Body of pancreas (tissue), 4 donors: ENCODE data around the gene CTSL. TPM values are rescaled to one million over a fixed set of nuclear protein-coding genes. Genes with fewer than 3 reads are reported as not detected.

Source experiments
- ATAC-seq: fragments of 150-250 bp; one replicate; pipeline ENCODE4 v1.9.1; 2016
- DNase-seq, 4 donors: peaks; one replicate each; pipeline ENCODE4 v3.0.0-alpha.2; 2019
- H3K27ac ChIP-seq, 4 donors: fragments of 200-600 bp; sonication (generic); 1 replicate in 3 of 4; 2 replicates in 1 of 4; pipeline versions ENCODE4 v1.5.1 to v1.6.1; 2016 to 2019; ENCODE audit warnings: mild to moderate bottlenecking in 1 of 4, mixed read lengths in 1 of 4, moderate library complexity in 1 of 4
- H3K27me3 ChIP-seq, 2 donors: fragments of 200-600 bp; sonication (generic); one replicate each; pipeline ENCODE4 v1.6.0; 2016; ENCODE audit warnings: mild to moderate bottlenecking in 1 of 2
- H3K36me3 ChIP-seq, 2 donors: fragments of 200-600 bp; sonication (generic); replicated peaks in 1 of 2; 2 replicates each; pipeline ENCODE4 v1.5.1; 2016; ENCODE audit warnings: low read depth in 2 of 2; ENCODE audit not compliant: insufficient read depth in 1 of 2
- H3K4me1 ChIP-seq: fragments of 200-600 bp; sonication (generic); one replicate; pipeline ENCODE4 v1.6.0; 2016
- H3K4me3 ChIP-seq, 2 donors: fragments of 200-600 bp; sonication (generic); 1 replicate in 1 of 2; 2 replicates in 1 of 2; pipeline ENCODE4 v1.5.1; 2016 to 2019
- H3K9me3 ChIP-seq, 3 donors: fragments of 200-600 bp; sonication (generic); 1 replicate in 2 of 3; 2 replicates in 1 of 3; pipeline ENCODE4 v1.5.1; 2016
- CTCF ChIP-seq, 7 experiments: fragments of 450-650 bp in 4 of 7; fragments of 200-600 bp in 3 of 7; sonication (generic) in 3 of 7; IDR thresholded peaks; one replicate each; pipeline ENCODE4 v1.5.1; 2016 to 2019; ENCODE audit warnings: antibody characterized with exemption in 7 of 7
- POLR2A ChIP-seq, 3 donors: fragments of 450-650 bp; IDR thresholded peaks; one replicate each; pipeline ENCODE4 v1.6.1; 2016; ENCODE audit warnings: antibody characterized with exemption in 3 of 3, mild to moderate bottlenecking in 2 of 3
- WGBS, 2 donors: methylation state at CpG; one replicate each; pipeline ENCODE4 v1.1.5; 2017; 5-methylcytosine and 5-hydroxymethylcytosine counted together
- intact Hi-C: fragments of 100-400 bp; cut with DNase I; formaldehyde crosslinking; loops from one replicate; pipeline ENCODE4 v1.15.1; 2023
- total RNA-seq, 2 donors: library from RNA; depleted of rRNA; stranded (reverse); fragments of >200 nt; gene quantifications; one replicate each; pipeline ENCODE4 v1.1.0, GENCODE V29; 2016

CTSL gene
- total RNA-seq, 2 donors from 2014 or later: 45.8 to 60.2 TPM

DNA sequence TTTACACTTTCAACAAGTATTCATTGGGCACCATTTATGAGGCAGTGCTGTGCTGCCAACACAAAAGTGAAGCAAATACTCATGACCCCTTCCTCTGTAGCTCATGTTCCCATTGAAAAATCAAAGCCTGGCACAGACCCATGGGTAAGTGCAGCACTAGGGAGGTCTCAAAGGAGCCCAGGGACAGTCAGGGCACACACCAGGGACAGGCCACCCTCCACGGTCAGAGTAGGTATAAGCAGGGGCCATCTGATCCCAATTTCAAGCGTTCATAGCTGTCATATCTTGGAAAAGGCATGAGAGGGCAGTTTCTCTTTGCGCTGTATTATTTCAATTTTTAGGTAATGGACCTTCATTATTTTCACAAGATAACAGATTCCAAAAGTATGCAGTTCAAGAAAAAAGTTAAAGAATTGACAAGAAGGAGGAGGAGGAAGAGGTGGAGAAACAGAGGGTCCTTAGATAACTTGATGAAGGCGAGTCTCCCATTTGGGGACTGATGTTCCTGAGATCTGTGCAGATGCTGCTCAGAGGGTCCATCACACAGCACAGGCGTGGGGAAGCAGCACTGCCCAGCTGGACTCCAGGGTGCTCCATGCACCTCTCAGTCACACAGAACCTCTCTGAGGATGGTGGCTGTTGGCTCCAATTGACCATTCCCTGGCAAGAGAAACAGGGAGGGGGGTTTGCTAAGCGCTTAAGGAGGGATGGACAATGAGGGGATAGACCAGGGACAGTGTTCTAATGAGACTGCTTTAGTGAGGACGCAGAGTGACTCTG lies 7.5 kb downstream of the CTSL start:
- TF ChIP-seq CTCF (IDR thresholded peaks at IDR 0.05) (no peak), POLR2A (IDR thresholded peaks at IDR 0.05) (no peak)
- WGBS, 2 donors: 82 to 87% methylated on average over 7 of the region's 7 CpGs
- H3K27me3 ChIP-seq: no peaks in the 10 kb centered on the region
- no peak overlapping the region for H3K4me3 ChIP-seq
- H3K27ac ChIP-seq: no peak overlapping the region
- ATAC-seq: no peak
- H3K4me1 ChIP-seq: no peaks in the 10 kb centered on the region
- H3K9me3 ChIP-seq: no peaks in the 10 kb centered on the region
- H3K36me3 ChIP-seq: peaks cover 0 to 5% of the 10 kb centered on the region in 2 donors
- no peak for DNase-seq
- intact Hi-C loops: no loop called here

DNA sequence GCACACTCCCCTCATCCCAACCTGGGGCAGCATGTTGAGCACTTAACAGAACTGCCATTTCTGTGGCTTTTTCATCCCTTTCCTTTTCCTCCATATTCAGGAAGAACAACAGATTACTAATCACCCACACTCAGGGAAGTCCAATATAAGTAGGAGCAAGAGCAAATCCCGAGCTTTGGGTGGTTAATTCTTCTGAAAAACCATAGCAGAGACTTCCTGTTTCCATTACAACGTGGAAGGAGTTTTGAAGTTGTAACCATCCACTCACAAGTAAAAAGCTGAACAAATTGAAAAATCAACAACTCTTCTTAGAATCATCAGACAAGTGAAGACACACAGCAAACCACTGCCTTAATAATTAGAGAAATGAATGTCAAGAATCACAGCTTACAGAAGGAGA lies 8.2 kb downstream of the CTSL start:
- Histone ChIP-seq H3K9me3 (no peaks in the 10 kb centered on the region), H3K4me3 (no peak overlapping the region), H3K27me3 (no peaks in the 10 kb centered on the region), H3K27ac (no peak overlapping the region), H3K4me1 (no peaks in the 10 kb centered on the region), H3K36me3 (peaks cover 0 to 5% of the 10 kb centered on the region in 2 donors)
- TF ChIP-seq CTCF (IDR thresholded peaks at IDR 0.05): no peak
- no peak for TF ChIP-seq POLR2A (IDR thresholded peaks at IDR 0.05)
- intact Hi-C loops: no loop called here
- DNase-seq (no peak), ATAC-seq (no peak)
- 64 to 71% methylated on average over 2 of the region's 2 CpGs for WGBS, 2 donors

DNA sequence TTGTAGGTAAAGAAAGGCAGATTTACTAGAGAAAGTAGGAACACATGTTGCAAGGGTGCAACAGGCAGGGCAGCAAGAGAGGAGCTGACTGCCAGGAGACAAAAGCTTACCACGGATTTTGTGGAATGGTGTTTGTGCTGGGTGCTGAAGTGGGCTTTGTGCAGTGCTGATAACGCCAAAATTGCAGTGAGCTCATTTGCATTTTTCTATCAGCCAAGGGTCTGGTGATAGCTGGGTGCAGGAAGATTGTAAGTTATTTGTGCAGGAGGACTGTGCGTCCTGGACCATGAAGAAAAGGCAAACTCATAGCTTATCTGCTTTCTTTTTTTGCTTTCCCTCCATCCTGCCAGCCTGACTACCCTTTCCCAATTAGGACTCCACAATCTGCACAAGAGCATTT lies 13.6 kb downstream of the CTSL start:
- intact Hi-C loops: no loop called here
- no peak overlapping the region for H3K27ac ChIP-seq
- peaks cover 0 to 6% (median 0%) of the 10 kb centered on the region in 3 donors for H3K9me3 ChIP-seq
- H3K4me3 ChIP-seq: no peak overlapping the region
- no peaks in the 10 kb centered on the region for H3K27me3 ChIP-seq
- 50 to 77% methylated on average over 3 of the region's 3 CpGs for WGBS, 2 donors
- H3K4me1 ChIP-seq: no peaks in the 10 kb centered on the region
- ATAC-seq (no peak), DNase-seq (no peak)
- H3K36me3 ChIP-seq: no peaks in the 10 kb centered on the region
- no peak for TF ChIP-seq POLR2A (IDR thresholded peaks at IDR 0.05)
- no peak for TF ChIP-seq CTCF (IDR thresholded peaks at IDR 0.05)

GRCh38 chr9:87740209-87740608 lies 14.3 kb downstream of the CTSL start:
- H3K9me3 ChIP-seq: peaks cover 0 to 6% (median 0%) of the 10 kb centered on the region in 3 donors
- intact Hi-C loops: no loop called here
- 51 to 78% methylated on average over 3 of the region's 3 CpGs for WGBS, 2 donors
- no peak overlapping the region for H3K4me3 ChIP-seq
- TF ChIP-seq CTCF (IDR thresholded peaks at IDR 0.05): no peak
- no peaks in the 10 kb centered on the region for H3K27me3 ChIP-seq
- H3K27ac ChIP-seq: no peak overlapping the region
- no peaks in the 10 kb centered on the region for H3K36me3 ChIP-seq
- ATAC-seq: no peak
- no peak for DNase-seq
- H3K4me1 ChIP-seq: no peaks in the 10 kb centered on the region

DNA sequence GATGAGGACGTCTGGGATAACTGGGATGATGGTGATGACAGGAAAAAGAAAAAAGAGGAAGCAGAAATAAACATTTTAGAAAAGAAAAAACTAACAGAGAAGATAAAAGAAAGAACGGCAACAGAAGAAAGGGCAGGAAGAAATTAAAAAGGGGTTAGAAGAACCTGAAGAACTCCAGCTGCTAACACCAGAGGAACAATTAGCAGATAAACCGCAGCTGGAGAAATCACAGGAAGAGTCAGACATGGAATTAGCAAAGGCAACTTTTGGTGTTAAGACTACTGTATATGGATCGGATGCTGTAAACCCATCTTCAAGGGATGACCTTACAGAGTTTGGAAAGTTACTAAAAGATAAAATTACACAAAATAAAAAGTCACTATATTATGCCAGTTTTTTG lies 15.4 kb downstream of the CTSL start:
- Histone ChIP-seq H3K4me3 (no peak overlapping the region), H3K9me3 (peaks cover 0 to 6% (median 0%) of the 10 kb centered on the region in 3 donors), H3K4me1 (no peaks in the 10 kb centered on the region), H3K27ac (no peak overlapping the region), H3K36me3 (no peaks in the 10 kb centered on the region), H3K27me3 (no peaks in the 10 kb centered on the region)
- intact Hi-C loops: no loop called here
- 39 to 48% methylated on average over 4 of the region's 4 CpGs for WGBS, 2 donors
- TF ChIP-seq CTCF (IDR thresholded peaks at IDR 0.05) (no peak), POLR2A (IDR thresholded peaks at IDR 0.05) (no peak)
- ATAC-seq: no peak
- no peak for DNase-seq
